Tibial artery (tissue), 4 donors: ENCODE measurements around the gene NAA11.

Experiments
- DNase-seq, 2 donors: peaks; one replicate each; pipeline ENCODE4 v3.0.0-alpha.2; 2019
- H3K27ac ChIP-seq, 2 donors: fragments of 200-600 bp; sonication (generic) in 1 of 2; 1 replicate in 1 of 2; 2 replicates in 1 of 2; pipeline ENCODE4 v1.5.1; 2018 to 2019; ENCODE audit warnings: mild to moderate bottlenecking in 1 of 2
- H3K27me3 ChIP-seq, 2 donors: fragments of 200-600 bp; sonication (generic) in 1 of 2; one replicate each; pipeline versions ENCODE4 v1.5.1 to v1.6.0; 2016 to 2019
- H3K36me3 ChIP-seq, 3 donors: fragments of 200-600 bp; sonication (generic) in 2 of 3; one replicate each; pipeline ENCODE4 v1.5.1; 2016 to 2019; ENCODE audit warnings: mild to moderate bottlenecking in 2 of 3
- H3K4me1 ChIP-seq, 4 donors: fragments of 200-600 bp; sonication (generic) in 2 of 4; 1 replicate in 3 of 4; 2 replicates in 1 of 4; pipeline ENCODE4 v1.5.1; 2016 to 2019
- H3K4me3 ChIP-seq, 2 donors: fragments of 200-600 bp; sonication (generic) in 1 of 2; 1 replicate in 1 of 2; 2 replicates in 1 of 2; pipeline ENCODE4 v1.5.1; 2018 to 2019; ENCODE audit warnings: mild to moderate bottlenecking in 2 of 2
- H3K9me3 ChIP-seq, 3 donors: fragments of 200-600 bp; sonication (generic) in 1 of 3; one replicate each; pipeline ENCODE4 v1.5.1; 2016 to 2019
- CTCF ChIP-seq, 2 experiments: fragments of 200-600 bp in 1 of 2; fragments of 450-650 bp in 1 of 2; IDR thresholded peaks; one replicate each; pipeline ENCODE4 v1.5.1; 2017 to 2019; ENCODE audit warnings: antibody characterized with exemption in 2 of 2, mild to moderate bottlenecking in 1 of 2, moderate library complexity in 1 of 2
- intact Hi-C: fragments of 100-400 bp; cut with DNase I; formaldehyde crosslinking; loops from one replicate; pipeline ENCODE4 v1.15.0; 2023; ENCODE audit warnings: low total_unique reads

The NAA11 gene

DNA sequence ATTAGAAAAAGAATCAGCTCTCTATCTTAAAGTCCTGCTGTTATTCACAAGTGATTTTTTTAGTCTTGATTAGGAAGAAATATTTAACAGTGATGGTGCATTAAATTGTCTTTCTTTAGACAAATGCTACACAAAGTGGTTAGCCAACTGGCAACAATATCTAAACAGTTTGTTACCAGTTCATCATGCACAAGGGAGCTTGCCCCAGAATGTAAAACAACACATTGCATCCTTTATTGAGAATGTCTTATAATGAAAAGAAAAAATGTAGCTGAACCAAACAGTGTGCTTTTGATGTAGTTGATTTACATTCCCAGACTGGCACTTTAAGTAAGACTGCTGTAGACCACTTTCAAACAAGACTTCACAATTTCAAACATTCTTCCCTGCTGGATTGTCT, 34.1 kb upstream of the NAA11 start:
- H3K9me3 ChIP-seq, result no peaks in the 10 kb centered on the region
- H3K27me3 ChIP-seq, result no peaks in the 10 kb centered on the region
- no peaks in the 10 kb centered on the region for H3K4me1 ChIP-seq
- H3K27ac ChIP-seq, result no peak overlapping the region
- DNase-seq, result no peak
- TF ChIP-seq CTCF (IDR thresholded peaks at IDR 0.05), result no peak
- no peaks in the 10 kb centered on the region for H3K36me3 ChIP-seq
- intact Hi-C loops, result no loop called here
- no peak overlapping the region for H3K4me3 ChIP-seq

DNA sequence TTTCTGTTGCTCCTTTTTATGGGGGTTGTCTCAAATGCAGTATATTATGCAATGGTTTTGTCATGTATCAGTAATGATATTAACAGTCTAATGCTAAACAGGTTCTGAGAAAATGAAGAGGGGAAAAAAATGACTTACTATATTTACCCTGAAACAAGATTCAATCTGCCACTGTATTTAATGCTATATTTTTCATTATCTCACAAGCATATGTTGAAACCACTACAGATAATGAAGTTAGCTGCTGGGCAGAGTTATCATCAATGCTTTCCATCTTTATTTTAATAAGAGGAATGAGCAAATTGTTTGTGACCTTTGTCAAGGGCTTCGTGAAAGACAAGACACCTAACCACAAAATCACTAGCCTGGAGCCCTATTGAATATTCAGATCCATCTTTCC, 32.6 kb upstream of the NAA11 start:
- Histone ChIP-seq H3K27me3 (no peaks in the 10 kb centered on the region), H3K4me3 (no peak overlapping the region), H3K36me3 (no peaks in the 10 kb centered on the region), H3K9me3 (no peaks in the 10 kb centered on the region), H3K4me1 (no peaks in the 10 kb centered on the region), H3K27ac (no peak overlapping the region)
- DNase-seq, result no peak
- intact Hi-C loops, result no loop called here
- no peak for TF ChIP-seq CTCF (IDR thresholded peaks at IDR 0.05)

DNA sequence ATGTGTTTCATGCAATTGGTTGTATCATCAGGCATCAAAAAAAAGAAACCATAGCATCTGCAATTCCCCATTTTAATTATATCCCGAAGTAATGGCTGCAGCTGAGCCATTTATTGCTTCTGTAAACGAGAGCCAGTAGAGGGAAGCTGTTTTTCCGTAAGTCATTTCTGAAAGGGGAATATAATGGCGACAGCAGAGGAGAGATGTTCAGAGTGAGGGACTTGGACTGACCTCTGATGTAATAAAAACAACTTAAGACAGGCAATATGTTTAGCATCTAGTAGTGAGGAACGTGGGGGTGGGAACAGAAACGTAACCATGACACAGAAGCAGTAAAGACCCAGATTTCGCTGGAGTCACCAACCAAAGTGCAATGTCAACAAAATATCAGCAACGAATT, 31.5 kb upstream of the NAA11 start:
- H3K27ac ChIP-seq, result no peak overlapping the region
- H3K4me1 ChIP-seq, result no peaks in the 10 kb centered on the region
- H3K27me3 ChIP-seq, result no peaks in the 10 kb centered on the region
- no peak for DNase-seq
- H3K36me3 ChIP-seq, result no peaks in the 10 kb centered on the region
- intact Hi-C loops, result no loop called here
- H3K9me3 ChIP-seq, result no peaks in the 10 kb centered on the region
- TF ChIP-seq CTCF (IDR thresholded peaks at IDR 0.05), result no peak
- no peak overlapping the region for H3K4me3 ChIP-seq

GRCh38 chr4:79353075-79353474, 27.2 kb upstream of the NAA11 start:
- Histone ChIP-seq H3K4me1 (no peaks in the 10 kb centered on the region), H3K9me3 (no peaks in the 10 kb centered on the region), H3K36me3 (no peaks in the 10 kb centered on the region), H3K4me3 (no peak overlapping the region), H3K27ac (no peak overlapping the region), H3K27me3 (no peaks in the 10 kb centered on the region)
- no peak for DNase-seq
- intact Hi-C loops, result no loop called here
- no peak for TF ChIP-seq CTCF (IDR thresholded peaks at IDR 0.05)

DNA sequence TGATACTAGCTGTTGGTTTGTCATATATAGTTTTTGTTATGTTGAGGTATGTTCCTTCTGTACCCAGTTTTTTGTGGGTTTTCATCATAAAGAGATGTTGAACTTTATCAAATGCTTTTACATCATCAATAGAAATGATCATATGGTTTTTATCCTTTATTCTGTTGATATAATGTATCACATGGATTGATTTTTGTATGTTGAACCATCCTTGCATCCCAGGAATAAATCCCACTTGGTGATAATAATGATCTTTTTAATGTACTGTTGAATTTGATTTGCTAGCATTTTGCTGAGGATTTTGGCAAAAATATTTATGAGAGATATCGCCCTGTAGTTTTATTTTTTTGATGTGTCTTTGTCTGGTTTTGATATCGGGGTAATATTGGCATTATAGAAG, 22.5 kb upstream of the NAA11 start:
- TF ChIP-seq CTCF (IDR thresholded peaks at IDR 0.05), result no peak
- H3K27ac ChIP-seq, result no peak overlapping the region
- intact Hi-C loops, result no loop called here

More for the DNA sequence above, 22.5 kb upstream of the NAA11 start:
- Histone ChIP-seq H3K27me3 (no peaks in the 10 kb centered on the region), H3K9me3 (peaks cover 0 to 10% (median 4%) of the 10 kb centered on the region in 3 donors), H3K4me3 (no peak overlapping the region), H3K36me3 (no peaks in the 10 kb centered on the region), H3K4me1 (peaks cover 0 to 20% (median 3%) of the 10 kb centered on the region in 4 donors)
- DNase-seq, result no peak
